Stimulated activated CD8-positive, alpha-beta memory T cell treated with anti-CD3 and anti-CD28 coated beads, Interleukin-4, amount 100 ng/mL, for 24 hours (primary cell): Measurements from ENCODE around the gene PHLDB1.
"Not testable (repeated sequence)": the region's sequence is repeated elsewhere in the genome, so short reads cannot be mapped to it uniquely, and the experiment has no call there.

Experiments
- DNase-seq: peaks from one replicate; pipeline ENCODE4 v3.0.0-alpha.2; 2020; ENCODE audit warnings: low read depth

The PHLDB1 gene

DNA sequence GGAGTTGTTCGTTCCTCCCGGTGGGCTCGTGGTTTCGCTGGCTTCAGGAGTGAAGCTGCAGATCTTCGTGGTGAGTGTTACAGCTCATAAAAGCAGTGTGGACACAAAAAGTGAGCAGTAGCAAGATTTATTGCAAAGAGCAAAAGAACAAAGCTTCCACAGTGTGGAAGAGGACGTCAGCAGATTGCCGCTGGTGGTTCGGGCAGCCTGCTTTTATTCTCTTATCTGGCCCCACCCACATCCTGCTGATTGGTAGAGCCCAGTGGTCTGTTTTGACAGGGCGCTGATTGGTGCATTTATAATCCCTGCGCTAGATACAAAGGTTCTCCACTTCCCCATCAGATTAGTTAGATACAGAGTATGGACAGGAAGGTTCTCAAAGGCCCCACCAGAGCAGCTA lies 80.9 kb downstream of the PHLDB1 start:
- not testable (repeated sequence) for DNase-seq

DNA sequence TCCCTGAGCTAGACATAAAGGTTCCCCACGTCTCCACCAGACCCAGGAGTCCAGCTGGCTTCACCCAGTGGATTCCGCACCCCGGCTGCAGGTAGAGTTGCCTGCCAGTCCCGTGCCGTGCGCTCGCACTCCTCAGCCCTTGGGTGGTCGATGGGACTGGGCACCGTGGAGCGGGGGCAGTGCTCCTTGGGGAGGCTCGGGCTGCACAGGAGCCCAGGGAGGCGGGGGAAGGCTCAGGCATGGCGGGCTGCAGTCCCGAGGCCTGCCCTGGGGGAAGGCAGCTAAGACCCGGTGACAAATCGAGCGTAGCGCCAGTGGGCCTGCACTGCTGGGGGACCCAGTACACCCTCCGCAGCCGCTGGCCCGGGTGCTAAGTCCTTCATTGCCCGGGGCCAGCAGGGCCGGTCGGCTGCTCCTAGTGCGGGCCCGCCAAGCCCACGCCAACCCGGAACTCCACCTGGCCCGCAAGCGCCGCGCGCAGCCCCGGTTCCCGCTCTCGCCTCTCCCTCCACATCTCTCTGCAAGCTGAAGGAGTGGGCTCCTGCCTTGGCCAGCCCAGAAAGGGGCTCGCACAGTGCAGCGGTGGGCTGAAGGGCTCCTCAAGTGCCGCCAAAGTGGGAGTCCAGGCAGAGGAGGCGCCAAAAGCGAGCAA lies 81.6 kb downstream of the PHLDB1 start:
- no peak for DNase-seq

DNA sequence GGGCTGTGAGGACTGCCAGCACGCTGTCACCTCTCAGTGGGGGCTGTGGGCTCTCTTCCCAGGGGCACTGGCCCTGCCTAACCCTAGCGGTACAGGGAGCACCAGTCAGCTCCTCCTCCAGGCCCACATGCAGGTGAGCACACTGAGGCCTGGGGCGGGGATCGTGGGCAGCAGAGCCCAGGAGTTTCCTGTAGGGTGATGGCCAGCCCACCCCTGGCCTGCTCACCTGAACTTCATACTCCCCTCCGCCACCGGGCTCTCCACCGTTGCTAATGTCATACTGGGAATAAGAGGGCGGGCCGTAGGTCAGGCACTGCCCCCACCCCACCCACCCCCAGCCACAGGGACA lies 82.1 kb downstream of the PHLDB1 start:
- DNase-seq: no peak

DNA sequence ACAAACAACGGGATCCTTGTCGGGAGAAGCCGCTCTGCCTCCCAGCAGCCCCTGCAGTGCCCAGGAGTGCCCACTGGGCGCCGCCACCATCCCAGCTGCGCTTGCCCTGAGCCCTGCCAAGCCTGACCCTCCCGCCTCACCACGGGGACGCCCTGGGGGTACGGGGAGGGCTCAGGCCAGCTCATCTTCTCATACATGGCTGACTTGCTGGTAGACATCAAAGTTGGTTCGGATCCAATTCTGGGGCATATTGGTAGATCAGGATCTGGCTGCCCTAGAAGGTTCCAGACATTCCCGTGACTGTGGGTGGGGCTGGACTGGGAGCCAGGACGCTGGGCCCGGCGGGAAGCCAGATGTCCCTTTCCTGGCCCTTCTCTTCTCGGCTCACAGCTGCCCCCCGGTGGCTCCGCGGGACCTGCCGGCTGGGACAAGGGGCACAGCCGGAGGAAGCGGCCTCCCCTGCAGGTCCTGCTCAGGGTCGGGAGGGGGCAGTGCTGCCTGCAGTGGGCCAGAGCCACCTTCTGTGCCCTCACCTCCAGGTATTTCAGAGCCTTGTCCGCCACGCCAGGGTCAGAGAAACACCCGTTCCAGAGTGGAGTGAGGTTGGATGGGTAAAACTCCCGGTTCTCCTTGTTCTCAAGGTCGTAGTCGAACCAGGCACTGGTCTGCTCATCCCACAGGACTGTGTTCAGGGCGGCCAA lies 82.6 kb downstream of the PHLDB1 start:
- peak; percentile 79 for DNase-seq

DNA sequence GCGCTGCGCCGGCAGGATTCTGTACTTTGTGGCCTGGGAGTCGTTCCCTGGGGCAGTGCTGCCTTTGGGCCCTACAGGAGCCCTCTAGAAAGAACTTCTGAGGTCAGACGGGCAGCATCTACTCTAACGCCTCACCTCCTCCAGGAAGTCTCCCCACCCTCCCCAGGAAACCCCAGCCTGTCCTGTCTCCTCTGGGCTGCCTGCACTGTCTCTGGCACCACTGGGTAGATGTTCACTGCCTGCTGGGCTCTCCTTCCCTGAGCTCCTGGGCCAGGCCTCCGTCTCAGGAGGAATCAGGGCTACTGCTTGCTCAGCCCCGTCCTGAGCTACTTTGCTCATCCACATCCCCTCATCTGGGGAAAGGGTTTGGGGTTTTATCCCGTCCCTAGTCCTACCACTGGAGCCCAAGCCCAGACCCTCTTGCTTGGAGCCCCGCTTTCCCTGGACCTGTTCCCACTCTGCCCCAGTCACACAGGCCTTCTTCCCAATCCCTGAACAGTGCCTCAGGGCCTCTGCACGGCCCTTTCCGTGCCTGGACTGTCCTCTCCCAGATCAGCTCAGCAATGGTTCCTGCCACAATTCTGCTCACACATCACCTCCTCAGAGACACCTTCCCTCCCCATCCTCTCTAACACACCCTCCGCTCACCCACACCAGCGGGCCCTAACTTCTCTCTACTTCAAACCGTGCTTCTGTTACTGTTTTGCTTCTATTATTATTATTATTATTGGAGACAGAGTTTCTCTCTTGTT lies 83.3 kb downstream of the PHLDB1 start:
- no peak for DNase-seq

DNA sequence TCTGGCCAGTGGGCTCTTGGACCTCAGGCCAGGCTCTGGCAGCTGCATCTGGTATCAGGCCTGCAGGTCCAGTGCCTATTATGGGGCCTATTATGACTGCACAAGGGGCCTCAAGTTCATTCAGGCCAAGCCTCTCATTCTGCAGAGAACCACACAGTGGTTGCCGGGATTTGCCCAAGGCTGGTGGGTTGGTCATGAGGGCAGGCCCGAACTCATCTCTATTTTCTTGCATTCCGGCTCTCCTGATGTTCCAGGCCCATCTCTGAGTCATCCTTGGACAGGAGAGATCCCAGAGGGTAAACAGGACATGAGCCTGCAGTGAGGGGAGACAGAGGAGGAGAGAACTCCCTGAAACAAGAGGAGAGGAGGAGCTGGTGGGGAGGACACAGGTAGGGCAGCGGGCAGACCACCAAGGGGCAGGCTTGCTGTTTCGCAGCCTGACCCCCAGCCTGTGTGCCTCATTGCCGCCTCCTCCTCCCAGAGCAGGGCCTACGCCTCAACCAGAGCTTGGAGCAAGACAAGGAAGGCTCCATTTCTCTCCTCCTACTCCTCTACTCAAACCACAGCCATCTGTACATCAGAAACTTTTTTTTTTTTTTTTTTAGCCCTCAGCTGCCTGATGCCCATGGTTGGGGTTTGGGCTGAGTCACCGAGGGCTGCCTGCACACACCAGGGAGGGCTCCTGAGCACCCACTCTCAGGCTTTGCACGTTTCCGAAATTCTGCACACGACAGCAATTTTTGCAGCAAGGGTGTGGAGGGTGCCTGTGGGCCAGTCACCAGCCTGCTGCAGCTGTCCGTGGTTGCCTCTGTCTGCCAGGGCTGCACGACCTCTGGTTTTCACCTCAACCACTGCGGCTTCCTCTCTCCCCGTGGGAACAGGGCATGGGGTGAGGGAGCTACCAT lies 84.8 kb downstream of the PHLDB1 start:
- peak; percentile 66 for DNase-seq

DNA sequence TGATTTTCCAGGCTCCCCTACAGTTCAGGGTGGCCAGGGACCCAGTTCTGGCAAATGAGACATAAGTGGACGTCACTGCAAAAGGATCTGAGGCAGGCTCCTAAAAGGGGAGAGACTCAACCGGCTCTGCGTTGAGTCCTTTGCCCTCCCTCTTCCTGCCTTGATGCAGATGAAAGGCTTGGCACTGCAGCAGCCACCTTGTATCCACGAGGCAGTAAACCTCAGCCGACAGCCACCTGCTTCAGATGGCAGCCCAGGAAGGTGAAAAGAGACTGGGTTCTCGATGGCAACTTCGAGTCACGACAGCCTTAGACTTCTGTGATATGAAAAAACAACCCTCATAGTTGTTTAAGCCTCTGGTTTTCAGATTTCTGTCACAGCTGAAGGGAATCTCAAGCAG lies 86.8 kb downstream of the PHLDB1 start:
- DNase-seq: no peak

DNA sequence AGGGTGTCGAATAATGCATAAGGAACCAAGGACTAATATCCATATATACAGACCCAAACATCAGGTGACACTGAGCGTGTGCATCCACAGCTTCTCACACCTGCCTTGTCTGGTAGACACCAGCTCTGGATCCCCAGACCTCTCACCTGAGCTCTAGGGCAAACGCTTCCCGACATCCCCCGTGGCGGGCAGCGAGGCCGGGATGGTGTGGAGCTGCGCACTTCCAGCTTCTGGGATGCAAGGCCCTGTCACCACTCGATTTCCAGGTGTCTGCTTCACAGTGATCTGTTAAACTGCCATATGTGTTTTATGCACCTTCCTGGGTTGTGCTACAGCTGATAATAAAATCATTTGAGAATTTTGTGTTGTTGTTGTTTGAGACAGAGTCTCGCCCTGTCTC lies 87.4 kb downstream of the PHLDB1 start:
- no peak for DNase-seq

DNA sequence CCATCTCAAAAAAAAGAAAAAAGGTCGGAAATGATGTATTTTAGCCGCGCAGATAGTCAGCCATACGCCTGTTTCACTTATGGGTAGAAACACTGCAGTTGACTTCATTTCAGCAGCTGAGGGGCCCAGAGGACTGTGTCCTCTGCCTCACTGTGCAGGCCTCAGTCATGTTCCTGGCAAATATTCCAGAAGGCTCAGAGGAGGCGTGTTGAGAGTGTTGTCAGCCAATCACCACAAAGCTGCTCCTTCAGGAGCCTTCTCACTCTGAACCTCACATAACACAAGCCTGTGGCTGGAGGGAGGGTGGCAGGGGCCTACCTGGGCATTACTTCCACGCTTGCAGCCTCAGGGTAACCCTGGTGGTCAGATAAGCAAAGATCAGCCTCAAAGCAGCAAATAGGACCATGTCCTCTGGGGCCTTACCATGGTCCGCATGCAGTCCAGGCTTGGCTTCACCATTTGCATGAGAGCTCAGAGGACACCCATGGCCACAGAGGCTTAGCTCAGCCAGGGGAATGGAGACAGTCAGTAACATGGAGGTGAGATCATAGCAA lies 89.3 kb downstream of the PHLDB1 start:
- no peak for DNase-seq

DNA sequence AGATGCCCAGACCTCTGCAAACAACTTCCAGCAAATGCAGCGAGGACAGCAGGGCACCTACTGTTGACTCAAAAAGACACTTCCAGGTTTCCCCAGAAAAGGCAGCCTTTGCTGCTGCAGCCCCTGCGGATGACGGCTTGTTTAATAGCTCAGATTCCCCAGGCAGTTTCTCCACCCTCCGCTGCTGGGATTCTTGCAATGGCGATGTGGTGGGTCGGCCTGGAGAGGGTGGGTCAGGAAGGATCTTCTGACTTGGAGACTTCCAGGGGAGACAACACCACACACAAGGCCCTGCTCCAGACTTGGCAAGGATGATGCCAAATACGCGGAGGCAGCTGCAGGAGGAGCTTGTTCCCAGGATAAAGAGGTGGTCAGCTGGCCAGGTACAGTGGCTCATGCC lies 89.9 kb downstream of the PHLDB1 start:
- DNase-seq: no peak

DNA sequence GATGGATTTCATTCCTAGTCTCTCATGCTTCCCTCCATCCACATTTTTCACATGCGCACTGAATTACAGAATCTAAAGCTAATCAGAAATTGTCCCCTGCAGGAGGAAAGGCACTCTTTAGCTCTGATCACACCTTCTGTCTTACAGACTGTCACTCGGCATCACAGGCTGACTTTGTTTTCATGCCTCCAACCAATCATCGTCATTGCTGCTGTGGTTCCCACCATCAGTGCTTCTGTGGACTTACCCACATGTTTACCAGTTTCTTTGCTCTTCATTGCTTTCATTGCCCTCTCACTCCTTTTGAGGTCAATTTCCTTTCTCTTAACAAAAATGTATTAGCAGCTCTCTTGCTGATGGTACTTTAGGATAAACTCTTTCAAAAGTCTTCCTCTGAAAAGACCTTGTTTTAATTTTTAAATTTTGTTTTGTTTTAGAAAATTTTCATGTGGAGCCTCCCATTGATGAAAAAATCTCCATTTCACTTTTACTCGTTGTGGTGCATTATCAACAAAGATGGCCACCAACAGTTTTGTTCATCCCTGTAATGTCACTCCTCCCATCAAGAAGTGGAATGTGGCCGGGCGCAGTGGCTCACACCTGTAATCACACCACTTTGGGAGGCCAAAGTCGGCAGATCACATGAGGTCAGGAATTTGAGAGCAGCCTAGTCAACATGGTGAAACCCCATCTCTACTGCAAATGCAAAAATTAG lies 92.2 kb downstream of the PHLDB1 start:
- no peak for DNase-seq

DNA sequence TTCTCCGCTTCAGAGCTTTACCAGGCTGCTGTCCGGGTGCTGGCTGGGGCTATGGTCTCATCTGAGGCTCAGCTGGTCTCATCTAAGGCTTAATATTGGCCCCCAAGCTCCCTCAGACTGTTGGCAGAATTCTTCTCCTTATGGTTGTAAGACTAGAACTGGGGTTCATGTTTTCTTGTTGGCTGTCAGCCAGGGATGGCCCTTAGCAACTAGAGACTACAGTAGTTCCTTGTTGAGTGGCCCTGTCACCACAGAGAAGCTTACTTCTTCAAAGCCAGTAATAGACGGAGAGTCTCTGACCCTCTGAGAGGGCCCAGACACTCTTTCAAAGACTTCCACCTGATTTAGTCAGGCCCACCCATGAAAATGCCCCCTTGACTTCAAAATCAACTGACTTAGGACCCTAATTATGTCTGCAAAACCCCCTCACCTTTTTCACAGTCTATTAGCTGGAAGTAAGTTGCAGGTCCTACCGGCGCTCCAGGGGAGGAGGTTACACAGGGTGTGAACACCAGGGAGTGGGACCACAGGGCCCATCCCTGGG lies 96.2 kb downstream of the PHLDB1 start:
- no peak for DNase-seq

DNA sequence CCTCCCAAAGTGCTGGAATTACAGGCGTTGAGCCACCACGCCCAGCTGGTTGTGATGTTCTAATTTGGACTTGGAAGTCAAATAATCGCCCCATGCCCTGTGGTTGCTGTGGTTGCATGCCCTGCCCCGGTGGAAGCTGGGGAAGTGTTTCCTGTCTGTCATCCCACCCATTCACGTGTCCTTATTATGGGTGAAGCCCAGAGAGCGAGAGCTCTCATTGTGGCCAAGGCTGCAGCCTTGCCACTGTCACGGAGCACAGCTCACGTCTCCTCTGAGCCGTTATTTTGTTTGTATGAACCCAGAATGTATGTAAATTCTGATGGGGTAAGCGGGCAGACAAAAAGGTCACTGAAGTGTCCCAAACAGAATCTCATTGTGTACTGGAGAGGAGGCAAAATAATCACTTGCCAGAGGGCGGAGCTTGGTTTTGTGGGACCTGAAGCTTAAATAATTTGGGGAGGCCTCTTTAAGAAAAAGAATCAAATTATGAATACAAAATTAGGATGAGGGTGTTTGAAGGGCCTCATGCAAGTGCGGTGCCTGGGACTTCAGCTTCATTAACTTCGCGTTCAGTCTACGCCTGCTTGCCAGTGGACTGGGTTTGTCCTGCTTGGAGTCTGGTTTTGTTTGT lies 97.8 kb downstream of the PHLDB1 start:
- no peak for DNase-seq

DNA sequence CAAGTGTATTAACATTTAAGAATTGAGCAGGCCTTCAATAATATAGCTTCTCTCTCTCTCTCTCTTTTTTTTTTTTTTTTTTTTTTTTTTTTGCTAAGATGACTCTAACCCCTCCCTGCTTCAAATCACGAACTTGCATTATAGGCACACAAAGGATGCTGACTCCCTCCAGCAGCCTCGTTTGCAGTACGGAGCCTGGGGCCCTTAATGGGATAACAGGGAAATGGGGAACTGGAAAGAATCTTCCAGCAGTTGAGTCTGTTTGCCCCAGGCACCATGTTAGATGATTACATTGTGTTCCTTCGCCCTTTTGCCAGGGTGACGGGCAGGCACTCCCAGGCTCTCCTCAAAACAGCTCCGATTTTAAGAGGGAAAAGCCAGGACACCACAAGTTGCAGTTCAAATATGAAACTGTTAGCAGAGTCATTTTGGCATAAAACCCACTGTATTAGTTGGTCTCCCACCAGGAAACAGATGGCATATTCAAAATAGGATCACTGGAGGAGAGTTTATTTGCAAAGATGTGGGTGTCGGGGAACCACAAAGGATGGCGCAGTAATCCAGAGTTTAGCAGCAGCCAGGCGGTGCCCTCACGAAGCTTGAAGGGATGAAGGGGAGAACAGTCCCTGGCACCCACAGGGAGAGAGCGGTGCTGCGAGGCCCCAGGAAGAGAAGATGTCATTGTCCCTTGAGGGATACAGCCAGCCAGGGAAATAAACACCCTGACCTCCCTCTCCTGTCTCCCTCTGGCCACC lies 98.6 kb downstream of the PHLDB1 start:
- no peak for DNase-seq

DNA sequence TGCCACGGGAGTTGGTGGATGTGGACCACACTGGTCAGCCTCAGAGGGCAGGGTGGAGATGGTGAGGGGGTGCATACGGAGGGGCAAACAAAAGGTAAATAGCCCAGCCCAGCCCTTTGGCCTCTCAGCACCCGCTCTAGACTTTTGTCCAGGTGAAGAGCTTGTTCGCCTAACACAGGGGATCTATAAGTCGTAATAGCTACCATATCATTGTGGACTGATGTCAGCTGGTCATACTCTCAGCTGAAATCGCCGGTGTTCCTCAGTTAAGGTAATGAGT lies 99.1 kb downstream of the PHLDB1 start:
- no peak for DNase-seq
